Fibroblast of skin of left biceps (primary cell): ENCODE results near the gene CACNA2D1.

Experiments used
- DNase-seq, 2 experiments: peaks; one replicate each; pipeline ENCODE4 v3.0.0-alpha.2; 2013; ENCODE audit warnings: low read depth in 2 of 2

The CACNA2D1 gene

DNA sequence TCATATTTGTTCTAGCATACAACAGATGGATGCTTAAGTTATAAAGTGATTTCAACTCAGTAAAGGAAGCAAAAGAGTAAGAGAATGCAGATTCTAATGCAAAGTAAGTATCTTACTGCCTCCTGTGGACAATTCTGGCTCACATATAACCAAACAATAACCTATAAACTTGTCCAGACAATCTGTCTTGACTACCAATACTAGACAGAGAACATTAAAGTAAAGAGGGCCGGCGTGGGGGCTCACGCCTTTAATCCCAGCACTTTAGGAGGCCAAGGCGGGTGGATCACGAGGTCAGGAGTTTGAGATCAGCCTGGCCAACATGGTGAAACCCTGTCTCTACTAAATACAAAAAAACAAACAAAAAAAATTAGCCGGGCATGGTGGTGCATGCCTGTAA lies 329.3 kb downstream of the CACNA2D1 start:
- no peak for DNase-seq

DNA sequence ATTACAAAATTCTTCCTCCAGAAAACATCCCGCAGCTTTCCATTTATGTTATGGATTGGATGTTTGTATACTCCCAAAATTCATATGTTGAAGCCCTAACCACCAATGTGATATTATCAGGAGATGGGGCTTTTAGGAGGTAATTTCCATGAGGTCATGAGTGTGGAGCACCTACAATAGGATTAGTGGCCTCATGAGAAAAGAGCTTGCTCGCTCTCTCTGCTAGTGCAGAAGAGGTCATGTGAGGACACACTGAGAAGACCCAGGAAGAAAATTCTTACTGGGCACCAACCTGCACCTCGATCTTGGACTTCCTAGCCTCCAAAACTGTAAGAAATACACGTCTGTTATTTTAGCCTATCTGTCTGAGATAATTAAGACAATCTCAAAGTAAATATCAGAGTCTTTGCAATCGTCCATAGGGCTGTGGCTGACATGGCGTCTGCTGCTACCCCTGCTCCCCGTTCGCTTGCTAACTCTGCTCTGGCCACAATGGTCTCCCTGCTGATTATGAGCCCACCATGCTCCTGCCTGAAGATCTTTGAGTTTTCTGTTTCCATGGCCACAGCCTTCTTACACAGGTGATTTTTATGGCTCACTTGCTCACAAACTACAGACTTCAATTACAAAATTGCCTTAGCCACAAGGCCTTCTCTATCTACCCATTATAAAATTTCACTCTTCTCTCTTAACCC lies 333.3 kb downstream of the CACNA2D1 start:
- DNase-seq, result no peak

- no peak for DNase-seq
Observed at GRCh38 chr7:82109288-82109687, 334.3 kb downstream of the CACNA2D1 start.

DNA sequence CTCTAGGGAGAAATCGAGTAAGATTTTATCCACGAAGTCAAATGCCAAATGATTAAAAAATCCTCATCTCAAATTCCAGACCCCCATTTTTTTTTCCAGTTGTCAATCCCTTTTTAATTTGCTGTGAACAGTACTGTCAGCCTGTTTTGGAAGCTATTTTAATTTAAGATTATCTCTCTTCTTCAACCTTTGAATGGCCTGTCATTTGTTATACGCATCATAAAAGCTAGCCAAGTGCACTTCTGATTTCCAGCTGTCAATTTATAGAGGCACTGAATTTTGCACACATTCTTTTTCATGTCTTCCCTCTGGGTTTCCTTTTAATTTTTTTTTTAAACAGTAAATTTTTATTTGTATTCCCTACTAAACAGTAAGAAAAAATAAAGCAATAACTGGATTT lies 337.4 kb downstream of the CACNA2D1 start:
- DNase-seq, result no peak

GRCh38 chr7:82105463-82105862 lies 338.1 kb downstream of the CACNA2D1 start:
- peak in 1 of 2 experiments; percentile 18 for DNase-seq

DNA sequence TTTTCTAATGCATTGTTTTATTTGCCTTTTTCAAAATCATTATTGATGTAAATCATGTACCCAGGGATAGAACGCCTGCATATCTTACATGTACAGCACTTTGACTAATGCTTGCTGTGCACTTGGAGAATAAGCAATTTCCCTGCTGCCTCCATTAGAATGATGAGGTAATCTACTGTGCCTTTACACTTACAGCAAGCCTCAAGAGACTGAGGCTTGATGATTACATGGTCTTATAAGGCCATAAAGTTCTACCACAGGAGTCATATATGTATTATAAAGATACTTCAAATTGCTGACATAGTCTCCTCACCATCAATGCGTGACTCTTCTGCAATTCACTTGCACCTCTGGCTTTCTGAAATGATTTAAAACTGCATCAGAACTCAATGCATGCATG lies 345.2 kb downstream of the CACNA2D1 start:
- peak in 1 of 2 experiments; percentile 5 for DNase-seq

DNA sequence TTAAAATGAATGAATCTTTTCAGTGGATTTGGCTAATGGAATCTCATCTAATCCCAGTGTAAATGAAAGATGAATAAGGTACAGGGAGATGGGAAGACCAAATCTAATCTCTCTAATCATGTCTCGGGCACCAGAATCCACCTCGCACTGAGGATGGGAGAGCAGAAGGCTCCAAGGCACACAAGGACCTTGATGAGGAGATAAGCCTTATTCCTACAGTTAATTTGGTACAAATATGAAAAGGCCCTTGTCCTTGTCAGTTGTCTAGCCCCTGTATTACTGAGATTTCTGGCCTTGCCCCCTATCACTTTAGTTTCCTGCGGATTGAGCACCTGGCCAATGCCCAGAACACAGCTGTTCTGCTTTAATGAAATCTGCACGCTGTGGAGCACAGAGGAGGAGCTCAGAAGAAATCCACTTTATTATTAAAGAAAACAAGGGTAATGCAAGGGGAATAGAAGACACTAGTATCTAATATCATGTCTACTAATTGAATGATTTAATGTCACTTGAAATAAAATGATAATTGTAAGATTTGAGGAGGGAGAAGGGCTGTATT lies 352.4 kb downstream of the CACNA2D1 start:
- no peak for DNase-seq

DNA sequence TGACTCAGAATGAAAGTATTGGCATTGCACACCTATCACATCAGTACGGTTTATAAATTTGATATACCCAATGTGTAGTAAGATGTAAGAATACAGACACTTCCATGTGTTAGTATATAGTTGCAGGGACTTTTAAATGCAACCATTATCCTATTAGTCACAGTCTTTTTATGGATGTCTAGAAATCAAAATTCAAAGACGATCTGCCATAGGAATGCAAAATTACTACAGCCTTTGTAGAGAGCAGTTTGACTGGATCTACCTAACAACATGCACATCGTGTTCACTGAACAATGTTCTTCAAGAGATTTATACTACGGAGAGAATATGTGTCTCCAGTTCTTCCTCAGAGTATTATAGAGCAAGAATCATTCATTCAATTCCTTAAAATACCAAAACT lies 356.5 kb downstream of the CACNA2D1 start:
- no peak for DNase-seq

GRCh38 chr7:82085116-82085515 lies 358.5 kb downstream of the CACNA2D1 start:
- DNase-seq, result no peak

DNA sequence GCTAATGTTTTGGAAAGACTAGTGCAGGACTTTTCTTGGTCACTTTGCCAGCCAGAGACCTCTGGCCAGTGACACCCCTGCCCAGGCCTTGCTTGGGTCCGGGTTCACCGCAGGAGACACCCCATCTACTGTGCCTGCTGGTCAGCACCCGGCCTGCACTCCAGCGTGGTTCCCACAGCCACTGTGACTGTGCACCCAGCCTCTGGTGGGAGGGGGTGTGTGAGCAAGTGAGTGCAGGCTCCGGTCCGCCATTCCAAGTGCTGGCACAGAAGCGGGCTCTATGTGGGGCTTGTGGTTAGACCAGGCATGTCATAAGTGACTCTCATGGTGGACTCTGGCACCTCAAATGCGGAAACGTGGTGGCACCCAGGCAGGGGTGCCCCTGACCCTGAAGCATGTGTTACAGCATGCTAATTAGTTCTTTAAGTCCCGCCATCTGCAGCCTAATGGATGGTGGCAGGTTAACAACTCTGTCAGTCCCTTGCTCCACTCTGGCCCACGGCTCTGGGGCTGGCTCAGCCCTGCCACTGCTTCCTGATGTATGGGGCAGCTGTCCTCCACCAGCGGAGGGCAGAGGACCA lies 361.8 kb downstream of the CACNA2D1 start:
- no peak for DNase-seq

DNA sequence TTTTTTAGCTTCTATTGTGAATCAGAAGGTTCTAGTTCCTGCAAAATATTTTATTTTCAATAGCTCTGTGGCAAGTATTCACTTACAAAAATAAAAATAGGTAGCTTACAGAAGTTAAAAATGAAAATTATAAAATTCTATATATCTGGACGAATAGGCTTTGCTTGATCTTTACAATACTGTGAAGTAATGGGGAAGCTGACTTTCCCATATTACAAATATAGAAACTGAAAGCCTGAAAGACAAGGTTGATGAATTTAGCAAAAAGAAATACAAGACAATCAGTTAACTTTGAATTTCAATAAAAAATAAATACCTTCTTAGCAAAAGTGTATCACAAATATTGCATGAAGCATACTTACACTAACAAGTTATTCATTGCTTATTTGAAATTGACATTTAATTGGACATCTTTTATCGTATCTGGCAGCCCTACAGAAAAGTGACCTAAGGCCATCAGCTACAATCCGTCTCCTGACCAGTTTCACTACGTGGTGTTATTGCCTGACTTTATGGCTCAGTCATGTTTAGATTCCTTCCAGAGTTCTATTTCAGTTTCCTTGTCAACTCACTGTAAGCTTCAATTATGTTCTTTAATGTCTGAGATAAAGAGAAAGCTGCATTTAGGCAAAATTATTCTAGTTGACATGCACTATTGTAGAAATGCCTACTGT lies 363.2 kb downstream of the CACNA2D1 start:
- no peak for DNase-seq

- DNase-seq, result no peak
Observed at GRCh38 chr7:82079527-82079926, 364.1 kb downstream of the CACNA2D1 start.

DNA sequence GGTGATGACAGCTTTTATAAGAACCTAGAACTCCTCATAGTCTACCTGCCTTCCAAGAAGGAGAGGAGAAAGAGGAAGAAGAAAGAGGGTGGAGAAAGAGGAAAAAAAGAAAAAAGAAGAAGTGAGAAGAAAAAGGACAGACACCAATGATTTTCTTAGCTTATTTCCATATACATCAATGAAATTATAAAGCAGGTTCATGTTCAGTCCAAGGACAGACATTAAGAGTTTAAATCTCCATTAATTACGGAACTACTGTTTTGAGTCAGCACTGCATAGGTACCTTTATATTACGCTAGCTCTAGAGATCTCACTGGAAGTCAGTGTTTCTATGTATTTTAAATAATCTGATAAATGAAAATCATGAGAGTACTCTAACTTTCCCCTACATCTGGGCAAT lies 364.8 kb downstream of the CACNA2D1 start:
- DNase-seq, result no peak

DNA sequence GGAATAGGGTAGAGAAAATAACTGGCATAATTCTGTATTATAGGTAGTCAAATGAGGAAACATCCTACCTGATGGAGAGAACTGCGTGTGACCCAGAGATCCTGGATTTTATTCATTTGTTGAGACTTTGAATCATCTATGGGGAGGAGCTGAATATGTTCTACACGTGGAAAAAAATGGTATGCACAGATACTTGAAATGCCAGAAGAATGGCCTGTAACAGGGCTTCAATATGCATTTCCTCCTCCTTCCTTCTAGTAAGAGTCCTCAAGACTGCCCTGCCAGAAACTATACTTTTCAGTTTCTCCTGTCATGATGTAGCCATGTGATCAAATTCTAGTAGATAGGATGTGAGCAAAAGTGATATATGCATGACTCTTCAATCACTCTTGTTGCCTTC lies 372.1 kb downstream of the CACNA2D1 start:
- DNase-seq, result no peak

DNA sequence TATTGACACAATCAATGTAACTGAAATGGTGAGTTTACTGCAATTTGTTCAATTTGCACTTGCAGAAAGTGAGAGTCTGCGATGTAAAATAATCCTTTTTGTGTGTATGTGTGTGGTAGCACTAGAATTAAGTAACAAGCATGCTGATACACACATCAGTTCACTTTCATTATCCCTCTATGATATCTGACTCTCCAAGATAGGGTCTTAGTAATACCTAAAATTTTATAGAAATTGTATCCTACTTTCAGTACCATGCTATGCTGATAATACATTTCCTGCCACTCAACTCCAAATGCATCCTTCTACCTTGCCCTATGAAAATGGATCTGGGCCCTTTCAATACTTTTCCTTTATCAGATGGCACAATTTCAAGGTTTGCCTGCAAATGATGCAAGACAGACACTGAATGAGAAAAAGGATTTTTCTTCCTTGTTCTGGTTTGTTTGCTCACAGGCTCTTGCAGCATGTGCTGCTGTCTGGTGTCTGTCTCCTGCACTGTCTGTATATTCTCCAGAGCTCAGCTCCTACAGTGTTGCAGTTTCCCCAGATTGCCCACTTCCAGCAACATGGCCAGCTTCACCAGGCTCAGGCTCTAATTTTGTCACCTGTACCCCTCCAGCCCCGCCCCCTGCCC lies 375.8 kb downstream of the CACNA2D1 start:
- DNase-seq, result no peak

GRCh38 chr7:82057476-82057875 lies 386.1 kb downstream of the CACNA2D1 start:
- no peak for DNase-seq

DNA sequence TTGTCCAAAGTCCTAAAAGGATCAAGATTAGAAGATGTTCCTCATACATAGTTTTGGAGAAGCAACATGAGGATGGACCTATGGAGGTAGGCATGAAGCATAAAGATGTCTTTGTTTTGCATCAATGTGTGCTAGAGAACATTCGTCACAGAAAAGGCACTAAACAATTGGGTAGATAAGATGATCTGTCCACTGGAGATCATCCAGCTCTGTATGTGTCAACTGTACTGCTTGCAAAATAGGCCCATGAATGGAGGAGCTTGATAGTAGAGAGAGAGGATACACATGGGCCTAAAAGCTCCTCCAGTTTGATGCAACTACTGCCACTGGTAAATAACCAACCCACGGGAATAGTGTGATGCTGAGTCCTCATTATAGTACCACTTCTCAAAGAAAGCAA lies 387.3 kb downstream of the CACNA2D1 start:
- no peak for DNase-seq

- no peak for DNase-seq
Observed at GRCh38 chr7:82054544-82054943, 389.0 kb downstream of the CACNA2D1 start.

GRCh38 chr7:82053453-82054032 lies 390.0 kb downstream of the CACNA2D1 start:
- no peak for DNase-seq

DNA sequence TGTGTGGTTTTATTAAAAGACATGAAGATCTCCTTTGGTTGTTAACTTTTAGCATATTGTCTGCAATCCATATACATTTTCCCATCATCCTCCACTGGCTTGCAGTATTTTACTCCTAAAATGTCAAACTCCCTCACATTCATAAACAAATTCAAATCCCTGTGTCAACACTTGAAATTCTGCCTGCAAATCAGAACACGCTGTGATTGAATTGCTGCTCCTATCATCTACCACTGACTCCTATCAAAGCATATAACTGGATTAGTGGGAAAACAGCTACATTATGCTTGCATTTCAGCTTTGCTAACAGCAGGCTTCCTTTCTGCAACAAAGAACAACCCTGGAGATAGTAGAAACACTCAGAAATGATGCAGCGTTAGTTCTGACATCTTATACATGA lies 392.0 kb downstream of the CACNA2D1 start:
- DNase-seq, result peak in 1 of 2 experiments; percentile 21

DNA sequence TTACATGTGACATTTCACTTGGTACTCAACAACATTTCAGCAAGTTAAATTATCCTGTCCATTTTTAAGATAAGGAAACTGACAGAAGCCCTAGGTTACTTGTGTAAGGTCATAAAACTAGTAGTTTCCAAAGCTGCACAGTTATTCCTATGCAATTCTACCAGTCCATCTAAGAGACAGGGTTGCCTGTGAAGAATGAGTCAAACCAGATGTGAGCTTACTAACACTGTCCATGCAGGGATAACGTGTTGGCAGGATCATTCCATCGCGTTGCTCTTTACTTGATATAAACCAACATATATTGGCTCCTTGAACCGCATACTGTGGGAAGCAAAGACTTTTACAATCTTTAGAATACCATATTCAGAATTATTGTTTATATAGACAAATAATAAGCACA lies 392.8 kb downstream of the CACNA2D1 start:
- peak in 1 of 2 experiments; percentile 34 for DNase-seq
